ENCODE results near the gene MAN1A2. TPM values are rescaled to one million over a fixed set of nuclear protein-coding genes. Genes with fewer than 3 reads are reported as not detected.
"Not testable (repeated sequence)": the region's sequence is repeated elsewhere in the genome, so short reads cannot be mapped to it uniquely, and the experiment has no call there.

The MAN1A2 gene
- total RNA-seq, 1 experiment from 2014 or later, result 33.4 TPM

- Mint-ChIP-seq H3K27me3 (ENCODE audit: insufficient read depth, unreplicated experiment) (peaks cover 60% of the 10 kb centered on the region), H3K4me3 (ENCODE audit: unreplicated experiment) (no peak overlapping the region), H3K27ac (ENCODE audit: low read depth, unreplicated experiment) (no peak overlapping the region), H3K9me3 (ENCODE audit: unreplicated experiment) (no peaks in the 10 kb centered on the region), H3K36me3 (ENCODE audit: insufficient read depth, unreplicated experiment) (peaks cover 6% of the 10 kb centered on the region), H3K4me1 (ENCODE audit: insufficient read depth, unreplicated experiment) (no peaks in the 10 kb centered on the region)
- no peak for DNase-seq (ENCODE audit: unreplicated experiment)
- BruUV-seq (replicated peaks), result no TSS peak
- TF ChIP-seq CTCF (IDR thresholded peaks at IDR 0.05; ENCODE audit: unreplicated experiment), result no peak
- intact Hi-C loops (cut with micrococcal nuclease), result no loop called here
- ChIA-PET CTCF (interaction anchor here (0.7 to 1.5 kb wide), 3 partner anchors 12 to 240 kb away, joined by 3 to 5 read pairs (median 3); no protein-coding TSS in a partner anchor), POLR2A (interaction anchor here (0.7 to 0.8 kb wide), 2 partner anchors 11 to 19 kb away, joined by 3 to 5 read pairs; no protein-coding TSS in a partner anchor)
Measured at GRCh38 chr1:117321680-117322609, 45.3 kb upstream of the MAN1A2 start.

GRCh38 chr1:117324357-117324756 lies 42.9 kb upstream of the MAN1A2 start:
- TF ChIP-seq CTCF (IDR thresholded peaks at IDR 0.05; ENCODE audit: unreplicated experiment), result no peak
- Mint-ChIP-seq H3K27me3 (ENCODE audit: insufficient read depth, unreplicated experiment) (peaks cover 60% of the 10 kb centered on the region), H3K27ac (ENCODE audit: low read depth, unreplicated experiment) (no peak overlapping the region), H3K4me3 (ENCODE audit: unreplicated experiment) (no peak overlapping the region), H3K9me3 (ENCODE audit: unreplicated experiment) (no peaks in the 10 kb centered on the region), H3K36me3 (ENCODE audit: insufficient read depth, unreplicated experiment) (peaks cover 6% of the 10 kb centered on the region), H3K4me1 (ENCODE audit: insufficient read depth, unreplicated experiment) (no peaks in the 10 kb centered on the region)
- ChIA-PET POLR2A (no interaction called here), CTCF (no interaction called here)
- intact Hi-C loops (cut with micrococcal nuclease), result no loop called here
- DNase-seq (ENCODE audit: unreplicated experiment), result no peak
- no TSS peak for BruUV-seq (replicated peaks)

- H3K4me1 Mint-ChIP-seq (ENCODE audit: insufficient read depth, unreplicated experiment); H3K9me3 Mint-ChIP-seq (ENCODE audit: unreplicated experiment); BruUV-seq (replicated peaks); H3K36me3 Mint-ChIP-seq (ENCODE audit: insufficient read depth, unreplicated experiment); DNase-seq (ENCODE audit: unreplicated experiment); intact Hi-C loops (cut with micrococcal nuclease); POLR2A ChIA-PET; CTCF ChIA-PET; H3K4me3 Mint-ChIP-seq (ENCODE audit: unreplicated experiment); H3K27ac Mint-ChIP-seq (ENCODE audit: low read depth, unreplicated experiment): not testable (repeated sequence)
- peaks cover 47% of the 10 kb centered on the region for H3K27me3 Mint-ChIP-seq (ENCODE audit: insufficient read depth, unreplicated experiment)
Measured at GRCh38 chr1:117326035-117326434, 41.2 kb upstream of the MAN1A2 start.

GRCh38 chr1:117327011-117327410 lies 40.2 kb upstream of the MAN1A2 start:
- DNase-seq (ENCODE audit: unreplicated experiment), result no peak
- ChIA-PET POLR2A (interaction anchor here (1.4 kb wide), 1 partner anchor 10 kb away, joined by 3 read pairs; no protein-coding TSS in a partner anchor), CTCF (no interaction called here)
- TF ChIP-seq CTCF (IDR thresholded peaks at IDR 0.05; ENCODE audit: unreplicated experiment), result no peak
- Mint-ChIP-seq H3K36me3 (ENCODE audit: insufficient read depth, unreplicated experiment) (peaks cover 5% of the 10 kb centered on the region), H3K4me1 (ENCODE audit: insufficient read depth, unreplicated experiment) (no peaks in the 10 kb centered on the region), H3K4me3 (ENCODE audit: unreplicated experiment) (no peak overlapping the region), H3K27me3 (ENCODE audit: insufficient read depth, unreplicated experiment) (peaks cover 37% of the 10 kb centered on the region), H3K9me3 (ENCODE audit: unreplicated experiment) (no peaks in the 10 kb centered on the region), H3K27ac (ENCODE audit: low read depth, unreplicated experiment) (no peak overlapping the region)
- no TSS peak for BruUV-seq (replicated peaks)
- intact Hi-C loops (cut with micrococcal nuclease), result no loop called here

Data from MCF 10A (cell line).